CD4-positive, alpha-beta T cell treated with Interleukin-1 beta for 1 hour (primary cell): Measurements from ENCODE around the gene SOX2.

Experiments
- DNase-seq, 2 donors: peaks; one replicate each; pipeline ENCODE4 v3.0.0-alpha.2; 2020 to 2022

SOX2 gene

GRCh38 chr3:181711325-181712135, at the start of gene SOX2:
Gene SOX2, plus strand, starts transcription at chr3:181711925. Its CDS starts 436 bp downstream, at chr3:181712361.
- peak; percentile 25 to 26 for DNase-seq

GRCh38 chr3:181683563-181683962, 28.2 kb upstream of the SOX2 start:
- DNase-seq = no peak

- DNase-seq = no peak
Measured at GRCh38 chr3:181687190-181687589, 24.5 kb upstream of the SOX2 start.

DNA sequence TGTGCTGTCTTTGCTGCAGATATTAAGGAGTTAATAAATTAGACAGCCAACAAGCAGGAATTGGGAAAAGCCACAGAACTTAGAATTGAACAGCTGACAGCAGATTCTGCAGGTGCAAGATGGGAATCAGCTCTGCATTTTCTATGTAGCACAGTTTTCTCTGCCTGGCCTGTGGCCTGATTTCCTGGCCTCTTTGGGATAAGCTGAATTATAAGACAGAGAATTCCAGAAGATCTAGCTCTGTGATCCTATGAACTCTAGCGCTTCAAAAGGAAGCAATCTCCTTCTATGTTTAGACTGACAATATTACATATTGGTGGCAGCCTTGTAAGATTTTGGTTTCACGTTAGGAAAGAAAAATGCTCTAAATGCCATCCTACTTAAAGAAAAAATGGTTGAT, 24.0 kb upstream of the SOX2 start:
- DNase-seq = no peak

DNA sequence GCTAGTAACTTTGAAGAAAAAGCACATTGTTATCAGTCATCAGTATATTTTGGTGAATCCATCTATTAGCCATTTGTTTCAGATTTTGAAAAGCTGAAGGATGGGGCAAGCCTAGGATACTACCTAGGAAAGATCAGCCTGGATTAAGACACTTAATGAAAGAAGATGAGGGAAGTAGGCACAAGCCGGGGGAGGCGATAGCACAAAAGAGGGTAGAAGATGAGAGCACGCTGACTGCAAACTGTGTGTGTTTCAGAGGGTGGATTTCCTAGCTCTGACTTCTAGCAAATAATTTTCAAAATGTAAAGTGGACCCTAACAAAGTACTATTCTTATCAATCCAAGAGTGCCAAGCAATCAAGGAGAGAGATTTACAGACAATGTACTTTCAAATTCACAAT, 22.2 kb upstream of the SOX2 start:
- DNase-seq = no peak

GRCh38 chr3:181690769-181691168, 21.0 kb upstream of the SOX2 start:
- DNase-seq = no peak

GRCh38 chr3:181691901-181692300, 19.8 kb upstream of the SOX2 start:
- DNase-seq = no peak

DNA sequence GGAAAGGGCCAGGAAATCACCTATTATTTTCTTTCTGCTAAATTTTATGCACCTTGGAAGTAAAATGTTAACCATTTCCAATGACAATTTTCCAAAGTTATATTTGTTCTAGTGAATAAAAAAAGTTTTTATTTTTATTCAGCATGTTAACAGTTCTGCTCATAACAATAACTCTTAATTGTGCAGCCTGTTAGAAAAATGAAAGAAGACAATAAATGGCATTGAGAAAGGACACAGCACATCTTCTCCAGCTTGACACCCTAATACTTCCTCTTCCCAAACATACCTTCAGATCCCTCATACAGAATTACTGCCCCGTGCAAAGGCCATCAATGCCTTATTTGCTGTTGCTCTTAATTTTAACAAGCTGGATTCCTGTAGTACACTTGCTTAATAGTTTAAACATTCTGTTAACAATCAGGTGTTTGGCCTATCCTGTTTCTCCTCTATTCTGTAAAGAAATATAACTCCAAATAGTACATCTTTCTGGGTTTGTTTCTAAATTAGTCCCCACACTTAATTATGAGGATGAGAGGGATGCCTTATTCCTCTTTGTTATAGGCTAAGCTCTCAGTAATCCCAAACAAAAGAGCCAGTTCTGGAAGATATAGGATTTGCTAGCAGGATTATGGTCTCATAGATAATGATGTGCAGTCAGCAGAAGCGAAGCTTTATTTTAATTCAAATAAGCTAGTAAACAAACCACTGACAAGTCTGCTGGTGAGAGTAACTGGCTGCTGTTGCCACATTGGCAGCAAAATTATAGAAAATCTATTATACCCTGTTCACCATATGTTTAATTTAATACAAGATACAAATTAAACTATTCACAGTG, 19.2 kb upstream of the SOX2 start:
- no peak for DNase-seq

DNA sequence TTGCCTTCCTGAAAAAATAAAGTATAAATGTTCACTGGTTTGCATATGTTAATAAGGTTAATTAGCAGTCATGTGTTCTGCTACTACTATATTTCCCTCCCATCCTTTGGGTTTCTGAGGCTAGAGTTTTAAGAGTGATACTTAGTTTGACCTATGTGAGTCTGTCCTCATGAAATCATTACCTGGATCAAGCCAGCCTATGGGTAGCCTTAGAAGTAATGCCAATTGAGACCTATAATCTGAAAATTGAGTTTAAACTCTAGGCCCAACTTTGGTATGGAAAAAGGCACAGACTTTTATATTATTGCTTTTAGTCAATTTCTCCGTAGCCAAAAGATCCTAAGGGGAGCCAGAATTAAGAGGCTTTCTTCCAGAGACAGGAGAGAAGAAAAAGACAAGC, 18.4 kb upstream of the SOX2 start:
- no peak for DNase-seq

DNA sequence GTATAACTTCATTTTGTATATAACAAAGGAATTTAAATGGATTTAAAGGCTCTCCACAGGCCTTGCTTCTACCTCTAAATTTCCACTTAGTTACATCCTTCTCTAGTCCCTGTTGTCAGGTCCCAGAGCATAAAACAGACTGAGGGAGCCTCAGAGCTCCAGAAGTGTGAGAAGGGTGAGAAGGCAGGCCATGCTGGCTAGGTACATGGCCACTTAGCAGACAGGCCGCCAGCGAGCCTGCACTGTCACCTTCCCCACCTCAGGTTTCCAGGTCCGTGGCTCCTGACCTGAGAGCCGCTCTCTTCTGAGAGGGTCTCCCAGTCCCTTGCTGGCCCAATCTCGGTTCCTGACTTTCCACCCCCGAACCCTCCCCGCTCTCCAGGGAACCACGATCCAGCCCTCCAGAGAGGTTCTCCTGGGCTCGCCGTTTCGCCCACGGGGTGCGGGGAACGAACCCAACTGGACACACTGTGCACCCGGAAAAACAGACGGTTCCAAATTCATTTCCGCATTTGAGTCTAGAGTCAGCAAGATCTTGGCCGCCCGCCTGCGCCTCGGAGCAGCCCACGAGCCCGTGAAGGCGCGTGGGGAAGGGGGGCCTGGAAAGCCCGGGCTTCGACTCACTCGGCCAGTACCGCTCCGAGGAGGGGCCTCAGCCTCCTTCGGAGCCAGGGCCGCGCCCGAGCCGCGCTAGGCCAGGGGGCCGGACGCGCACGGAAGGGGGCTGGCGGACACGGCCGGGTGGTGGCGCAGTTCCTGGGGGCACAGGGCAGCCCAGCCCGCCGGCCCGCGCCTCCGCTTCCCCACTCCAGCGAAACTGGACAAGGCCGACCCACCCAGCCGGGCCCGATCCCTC, 16.7 kb upstream of the SOX2 start:
- DNase-seq = no peak

- DNase-seq = no peak
Measured at GRCh38 chr3:181695661-181696491, 15.8 kb upstream of the SOX2 start.

DNA sequence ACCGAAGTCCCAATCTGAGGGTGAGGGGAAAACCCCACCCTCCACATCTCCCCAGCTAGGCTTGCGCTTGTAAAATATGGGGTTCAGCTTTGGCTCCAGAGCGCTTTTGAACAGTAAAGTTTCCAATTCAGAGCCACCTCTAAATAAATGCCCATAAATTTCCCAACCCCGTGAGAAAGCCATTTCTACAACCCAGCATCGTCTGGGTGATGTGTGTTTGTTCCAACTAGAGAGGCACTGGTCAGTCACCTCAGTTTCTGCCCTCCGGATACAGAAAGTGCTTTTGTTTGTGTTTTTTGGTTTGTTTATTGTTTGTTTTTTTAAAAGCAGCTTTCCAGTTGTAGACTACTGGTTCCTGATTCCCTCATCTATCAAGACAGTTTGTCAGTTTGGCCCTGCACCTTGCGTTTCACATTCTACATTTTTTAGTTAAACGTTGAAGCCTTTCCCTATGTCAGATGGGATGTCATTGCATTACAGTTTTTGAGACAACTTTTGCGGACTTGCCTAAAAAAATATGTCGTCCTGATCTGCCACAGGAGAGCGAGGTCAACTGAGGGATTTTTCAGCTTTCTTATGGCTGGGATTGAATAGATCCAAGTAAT, 15.0 kb upstream of the SOX2 start:
- DNase-seq = no peak

GRCh38 chr3:181698263-181698954, 13.3 kb upstream of the SOX2 start:
- no peak for DNase-seq

DNA sequence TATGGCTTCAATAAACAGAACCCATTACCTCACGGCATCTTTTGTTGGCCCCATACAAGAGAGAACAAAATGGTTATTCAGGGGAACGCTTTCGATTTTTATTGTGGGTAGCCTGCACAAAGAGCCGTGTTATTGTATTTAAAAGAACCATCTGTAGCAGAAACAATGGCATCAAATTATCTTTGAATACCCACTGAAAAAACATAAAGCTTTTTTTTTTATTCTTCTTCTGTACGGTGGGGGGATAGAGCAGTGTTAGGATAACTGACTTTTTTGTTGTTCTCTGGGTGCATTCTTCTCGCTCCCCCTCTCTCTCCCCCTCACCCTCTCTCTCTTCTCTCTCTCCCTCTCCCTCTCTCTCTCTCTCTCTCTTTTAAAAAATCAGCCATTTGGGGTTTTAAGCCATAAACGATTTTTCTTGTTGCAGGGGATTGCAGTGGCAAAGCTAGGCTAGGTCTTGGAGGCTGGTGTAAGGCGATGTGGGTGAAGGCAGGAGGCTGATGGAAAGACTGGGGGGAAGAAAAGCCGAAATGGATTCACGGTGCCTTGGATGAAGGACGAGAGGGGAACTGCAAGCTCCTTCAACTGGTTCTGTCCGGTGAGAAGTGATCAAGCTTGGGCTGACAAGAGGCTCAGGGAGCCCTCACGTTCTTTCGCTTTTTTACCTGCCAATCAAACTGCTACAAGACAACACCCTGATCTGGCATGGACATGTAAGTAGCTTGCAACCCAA, 12.4 kb upstream of the SOX2 start:
- DNase-seq = no peak

- DNase-seq = peak; percentile 21 to 46
Measured at GRCh38 chr3:181700168-181701087, 11.3 kb upstream of the SOX2 start.

DNA sequence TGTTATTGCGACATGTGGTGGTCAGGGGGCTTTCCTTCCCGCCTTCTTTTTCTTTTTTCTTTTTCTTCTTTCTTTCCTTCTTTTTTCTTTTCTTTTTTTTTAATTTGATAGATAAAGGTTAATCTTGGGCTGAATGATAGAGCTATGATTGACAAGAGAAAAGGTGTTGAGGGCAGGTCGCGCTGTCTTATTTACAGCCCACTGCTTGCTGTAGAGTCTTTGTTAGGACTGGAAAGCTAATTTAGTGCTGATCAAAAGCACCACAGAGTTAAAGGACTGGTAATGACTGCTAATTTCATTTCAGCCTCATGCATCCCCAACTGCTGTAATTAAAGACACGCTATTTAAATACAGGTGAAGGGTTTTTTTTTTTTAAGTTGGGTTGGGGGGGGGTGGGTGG, 10.6 kb upstream of the SOX2 start:
- no peak for DNase-seq

DNA sequence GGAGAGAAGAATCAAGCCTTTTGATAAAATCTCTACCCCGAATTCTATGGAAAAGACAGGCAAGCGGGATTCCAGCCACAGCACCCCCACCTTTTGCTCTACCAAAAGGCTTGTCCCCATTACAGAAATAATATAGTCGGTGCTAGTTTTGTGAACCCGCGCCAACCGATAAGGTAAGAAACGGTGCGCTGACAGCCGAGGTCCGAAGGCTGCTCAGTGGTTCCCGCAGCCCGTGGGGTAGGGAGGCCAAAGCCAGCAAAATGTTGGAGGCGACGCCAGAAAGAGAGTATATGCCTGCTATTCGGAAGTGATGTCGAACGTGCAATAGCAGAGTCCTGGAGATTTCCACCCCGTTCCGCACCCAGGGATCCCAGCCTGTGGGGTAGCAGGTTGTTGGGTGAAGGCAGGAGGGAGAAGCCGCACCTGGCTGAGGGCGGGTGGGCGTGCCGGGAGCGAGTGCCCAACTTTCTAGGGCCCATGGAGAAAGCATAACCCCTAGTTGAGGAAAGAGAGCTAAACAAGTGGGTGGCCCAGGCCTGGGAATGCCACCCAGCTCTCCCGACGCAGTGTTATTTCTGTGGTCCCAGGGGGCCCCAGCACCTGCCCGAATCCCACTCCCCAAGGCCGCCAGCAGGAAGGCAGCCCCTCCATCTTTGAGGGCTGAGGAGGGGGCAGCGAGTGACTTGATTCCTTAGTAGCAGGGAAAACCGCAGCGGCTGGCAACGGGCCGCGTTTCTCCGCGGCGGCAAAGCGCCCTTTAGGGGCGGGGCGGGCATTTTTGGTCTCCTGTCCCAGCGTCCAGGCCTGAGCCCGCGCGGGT, 7.9 kb upstream of the SOX2 start:
- DNase-seq = no peak

- DNase-seq = no peak
Measured at GRCh38 chr3:181704421-181705085, 7.2 kb upstream of the SOX2 start.
